NCI-H446 (cell line): ENCODE data around the gene TFDP1.
"Not testable (repeated sequence)": the region's sequence is repeated elsewhere in the genome, so short reads cannot be mapped to it uniquely, and the experiment has no call there.

ENCODE experiments used
- DNase-seq, 2 experiments: peaks; one replicate each; lab custom pipeline; 2025; lab: John Stamatoyannopoulos, UW

TFDP1 gene

GRCh38 chr13:113573065-113573464 lies 11.5 kb upstream of the TFDP1 start:
- DNase-seq, result no peak

- DNase-seq, result no peak
Measured at GRCh38 chr13:113576597-113576996, 8.0 kb upstream of the TFDP1 start.

GRCh38 chr13:113577881-113578435 lies 6.6 kb upstream of the TFDP1 start:
- no peak for DNase-seq

- DNase-seq, result no peak
Measured at GRCh38 chr13:113579686-113580085, 4.9 kb upstream of the TFDP1 start.

- no peak for DNase-seq
Measured at GRCh38 chr13:113581871-113582270, 2.7 kb upstream of the TFDP1 start.

- no peak for DNase-seq
Measured at GRCh38 chr13:113582841-113583631, 1.5 kb upstream of the TFDP1 start.

- no peak for DNase-seq
Measured at GRCh38 chr13:113584870-113585671, 518 bp downstream of the TFDP1 start.

- DNase-seq, result no peak
Measured at GRCh38 chr13:113585896-113586295, 1.3 kb downstream of the TFDP1 start.

- DNase-seq, result no peak
Measured at GRCh38 chr13:113586661-113587479, 2.3 kb downstream of the TFDP1 start.

- no peak for DNase-seq
Measured at GRCh38 chr13:113588394-113589111, 4.0 kb downstream of the TFDP1 start.

- no peak for DNase-seq
Measured at GRCh38 chr13:113589251-113589960, 4.9 kb downstream of the TFDP1 start.

- DNase-seq, result no peak
Measured at GRCh38 chr13:113589961-113590339, 5.4 kb downstream of the TFDP1 start.

- no peak for DNase-seq
Measured at GRCh38 chr13:113591750-113592149, 7.2 kb downstream of the TFDP1 start.

- no peak for DNase-seq
Measured at GRCh38 chr13:113592571-113592970, 8.0 kb downstream of the TFDP1 start.

GRCh38 chr13:113594066-113594821 lies 9.7 kb downstream of the TFDP1 start:
- DNase-seq, result not testable (repeated sequence)

GRCh38 chr13:113595131-113595530 lies 10.6 kb downstream of the TFDP1 start:
- no peak for DNase-seq

- no peak for DNase-seq
Measured at GRCh38 chr13:113596321-113597200, 12.0 kb downstream of the TFDP1 start.

- no peak for DNase-seq
Measured at GRCh38 chr13:113597391-113598080, 13.0 kb downstream of the TFDP1 start.

GRCh38 chr13:113598081-113598410 lies 13.5 kb downstream of the TFDP1 start:
- DNase-seq, result no peak
